Vagina (tissue), 2 donors: ENCODE measurements around the gene PRR5L.

ENCODE experiments used
- POLR2A ChIP-seq, 2 donors: fragments of 450-650 bp; IDR thresholded peaks; one replicate each; pipeline ENCODE4 v1.6.1; 2017; ENCODE audit warnings: antibody characterized with exemption in 2 of 2, mild to moderate bottlenecking in 2 of 2, moderate library complexity in 2 of 2
- TF ChIP-seq, protein P1 (sequence below), 3 experiments: fragments of 450-650 bp in 2 of 3; fragments of 200-600 bp in 1 of 3; sonication (generic) in 1 of 3; IDR thresholded peaks; one replicate each; pipeline ENCODE4 v1.5.1; 2017 to 2019; ENCODE audit warnings: antibody characterized with exemption in 3 of 3, mild to moderate bottlenecking in 2 of 3, moderate library complexity in 2 of 3

DNA sequence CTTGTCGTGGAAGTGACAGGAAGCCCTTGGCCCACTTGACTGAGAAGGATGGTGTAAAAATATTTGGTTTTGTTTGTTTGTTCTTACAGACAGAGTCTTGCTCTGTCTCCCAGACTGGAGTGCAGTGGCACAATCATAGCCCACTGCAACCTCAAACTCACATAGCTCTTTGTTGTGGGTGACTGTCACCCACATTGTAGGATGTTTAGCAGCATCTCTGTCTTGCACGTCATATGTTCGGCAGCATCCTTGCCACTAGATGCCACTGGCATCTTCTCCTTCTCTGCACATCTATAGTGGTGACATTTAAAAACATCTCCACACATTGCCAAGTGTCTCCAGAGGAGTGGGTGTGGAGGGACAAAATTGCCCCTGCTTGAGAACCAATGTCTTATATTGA is 56.8 kb downstream of the PRR5L start:
- TF ChIP-seq, protein P1, sequence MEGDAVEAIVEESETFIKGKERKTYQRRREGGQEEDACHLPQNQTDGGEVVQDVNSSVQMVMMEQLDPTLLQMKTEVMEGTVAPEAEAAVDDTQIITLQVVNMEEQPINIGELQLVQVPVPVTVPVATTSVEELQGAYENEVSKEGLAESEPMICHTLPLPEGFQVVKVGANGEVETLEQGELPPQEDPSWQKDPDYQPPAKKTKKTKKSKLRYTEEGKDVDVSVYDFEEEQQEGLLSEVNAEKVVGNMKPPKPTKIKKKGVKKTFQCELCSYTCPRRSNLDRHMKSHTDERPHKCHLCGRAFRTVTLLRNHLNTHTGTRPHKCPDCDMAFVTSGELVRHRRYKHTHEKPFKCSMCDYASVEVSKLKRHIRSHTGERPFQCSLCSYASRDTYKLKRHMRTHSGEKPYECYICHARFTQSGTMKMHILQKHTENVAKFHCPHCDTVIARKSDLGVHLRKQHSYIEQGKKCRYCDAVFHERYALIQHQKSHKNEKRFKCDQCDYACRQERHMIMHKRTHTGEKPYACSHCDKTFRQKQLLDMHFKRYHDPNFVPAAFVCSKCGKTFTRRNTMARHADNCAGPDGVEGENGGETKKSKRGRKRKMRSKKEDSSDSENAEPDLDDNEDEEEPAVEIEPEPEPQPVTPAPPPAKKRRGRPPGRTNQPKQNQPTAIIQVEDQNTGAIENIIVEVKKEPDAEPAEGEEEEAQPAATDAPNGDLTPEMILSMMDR (IDR thresholded peaks at IDR 0.05): no peak
- TF ChIP-seq POLR2A (IDR thresholded peaks at IDR 0.05): no peak
